Fibroblast of skin of back (primary cell): Measurements from ENCODE around the gene SPATA31A7. TPM values are rescaled to one million over a fixed set of nuclear protein-coding genes. Genes with fewer than 3 reads are reported as not detected.
"Not testable (repeated sequence)": the region's sequence is repeated elsewhere in the genome, so short reads cannot be mapped to it uniquely, and the experiment has no call there.

Source experiments
- DNase-seq: peaks from one replicate; pipeline ENCODE4 v3.0.0-alpha.2; 2013
- polyA plus RNA-seq, 2 experiments: library from polyadenylated mRNA; unstranded; fragments of 120-200 nt; gene quantifications; one replicate each; pipeline ENCODE4 v1.2.1, GENCODE V29; 2013; ENCODE audit not compliant: insufficient read length in 2 of 2

Gene SPATA31A7
- not detected for polyA plus RNA-seq (2013, experiment 1 of 2; ENCODE audit: insufficient read length)
- polyA plus RNA-seq (2013, experiment 2 of 2; ENCODE audit: insufficient read length): not detected

- DNase-seq: not testable (repeated sequence)
Observed at GRCh38 chr9:61189736-61190135, at the start of gene SPATA31A7. Gene SPATA31A7 (plus strand): TSS chr9:61190036. CDS start chr9:61190065, 29 bp downstream.

- peak; percentile 7 for DNase-seq
Observed at GRCh38 chr9:61226438-61226837, 36.6 kb downstream of the SPATA31A7 start.
